Measurements from ENCODE around the gene WDR48.

WDR48 gene

GRCh38 chr3:39124876-39125840 is 73.3 kb downstream of the WDR48 start:
- no peak for DNase-seq (ENCODE audit: low read depth)

DNA sequence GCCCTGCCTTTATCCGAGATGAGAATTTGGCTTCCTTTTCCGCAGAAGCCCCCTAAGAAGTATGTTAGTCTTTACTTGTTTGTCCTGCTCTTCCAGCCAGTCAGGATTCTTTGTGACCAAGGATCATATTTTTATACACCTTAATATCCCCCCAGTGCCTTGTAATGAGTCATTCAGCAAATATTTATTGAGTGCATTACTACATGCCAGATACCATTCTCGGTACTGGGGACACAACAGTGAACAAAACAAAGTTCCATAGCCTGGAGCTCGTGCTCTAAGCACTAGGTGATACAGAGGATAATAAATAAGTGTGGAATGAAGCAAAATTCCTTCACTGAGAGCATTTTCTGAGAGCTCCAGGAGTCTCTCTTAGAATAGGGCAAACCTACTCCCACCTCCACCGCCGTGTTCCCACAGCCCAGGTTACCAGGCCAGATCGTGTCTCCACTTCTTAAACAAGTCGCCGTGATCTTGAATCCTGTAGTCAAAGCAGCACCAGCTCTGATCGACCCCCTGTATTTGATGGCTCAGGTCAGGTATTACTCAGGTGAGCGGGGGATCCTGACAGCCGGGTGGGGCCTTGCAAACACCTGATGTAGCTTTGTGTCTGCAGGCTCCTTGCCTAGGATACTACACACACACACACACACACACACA is 74.2 kb downstream of the WDR48 start:
- no peak for DNase-seq (ENCODE audit: low read depth)

- no peak for DNase-seq (ENCODE audit: low read depth)
These were observed 74.8 kb downstream of the WDR48 start for GRCh38 chr3:39126532-39127071.

DNA sequence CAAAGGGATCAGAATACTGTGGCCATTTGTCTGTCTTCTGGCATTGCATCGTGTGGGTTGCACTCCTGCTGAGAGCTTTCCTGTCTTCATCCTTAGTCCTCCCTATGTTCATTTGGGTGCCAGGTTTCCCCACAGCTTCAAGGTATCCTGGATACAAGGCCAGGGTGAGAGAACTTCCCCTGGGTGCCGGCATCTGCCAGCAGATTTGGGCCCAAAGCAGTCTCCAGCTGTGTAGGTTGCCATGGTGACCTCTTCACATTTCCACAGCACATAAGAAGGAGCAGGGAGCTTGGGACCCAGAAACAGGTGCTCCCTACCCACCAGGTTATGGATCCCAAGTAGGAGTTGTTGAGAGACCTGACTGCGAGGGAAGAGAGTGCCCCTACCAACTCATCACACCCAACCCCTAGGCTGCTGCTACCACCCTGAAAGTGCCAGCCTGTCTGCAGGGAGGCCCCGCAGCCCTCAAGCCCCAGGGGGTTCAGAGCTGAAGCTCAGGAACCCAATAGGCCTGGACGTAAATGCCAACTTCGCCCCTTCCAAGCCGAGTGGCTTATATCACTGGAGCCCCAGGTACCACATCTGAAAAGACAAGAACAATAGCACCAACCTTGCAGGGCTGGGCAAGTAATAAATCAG is 75.6 kb downstream of the WDR48 start:
- no peak for DNase-seq (ENCODE audit: low read depth)

- no peak for DNase-seq (ENCODE audit: low read depth)
These were observed 76.1 kb downstream of the WDR48 start for GRCh38 chr3:39127908-39128304.

GRCh38 chr3:39128951-39129350 is 77.1 kb downstream of the WDR48 start:
- DNase-seq (ENCODE audit: low read depth), result no peak

DNA sequence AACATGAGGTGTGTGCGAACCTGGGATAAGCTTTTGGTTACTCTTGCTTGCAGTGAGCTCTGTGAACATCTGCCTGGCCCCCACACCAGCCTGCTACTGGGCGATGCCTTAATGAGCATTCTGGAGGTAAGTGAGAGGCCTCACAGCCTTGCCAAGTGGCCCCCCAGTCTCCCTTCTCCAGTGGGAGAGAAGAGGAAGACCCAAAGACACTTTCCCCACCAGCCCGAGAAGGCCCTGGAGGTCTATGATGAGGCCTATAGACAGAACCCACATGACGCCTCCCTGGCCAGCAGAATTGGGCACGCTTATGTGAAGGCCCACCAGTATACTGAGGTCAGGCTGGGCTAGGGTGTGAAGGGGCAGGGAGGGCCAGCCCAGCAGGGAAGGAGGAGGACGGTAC is 78.2 kb downstream of the WDR48 start:
- no peak for DNase-seq (ENCODE audit: low read depth)

GRCh38 chr3:39130693-39131265 is 79.0 kb downstream of the WDR48 start:
- DNase-seq (ENCODE audit: low read depth), result no peak

GRCh38 chr3:39132096-39133092 is 80.6 kb downstream of the WDR48 start:
- DNase-seq (ENCODE audit: low read depth), result no peak

DNA sequence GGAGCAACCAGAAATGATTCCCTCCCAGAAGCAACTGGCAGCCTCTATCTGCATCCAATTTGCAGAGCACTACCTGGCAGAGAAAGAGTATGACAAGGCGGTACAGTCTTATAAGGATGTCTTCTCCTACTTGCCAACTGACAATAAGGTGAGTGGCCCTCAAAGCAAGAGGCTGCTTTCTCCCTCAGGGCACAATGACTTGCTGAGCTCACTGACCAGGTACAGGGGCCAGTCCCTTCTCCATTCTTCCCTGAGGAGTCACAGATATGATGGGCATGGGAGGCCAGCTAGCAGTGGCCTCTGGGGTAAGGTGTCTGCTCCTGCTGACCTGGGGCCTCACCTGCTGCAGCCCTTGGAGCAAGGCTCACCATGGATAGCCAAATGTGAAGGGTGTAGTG is 81.3 kb downstream of the WDR48 start:
- DNase-seq (ENCODE audit: low read depth), result no peak

- DNase-seq (ENCODE audit: low read depth), result no peak
These were observed 82.0 kb downstream of the WDR48 start for GRCh38 chr3:39133822-39134221.

GRCh38 chr3:39134305-39134704 is 82.5 kb downstream of the WDR48 start:
- no peak for DNase-seq (ENCODE audit: low read depth)

DNA sequence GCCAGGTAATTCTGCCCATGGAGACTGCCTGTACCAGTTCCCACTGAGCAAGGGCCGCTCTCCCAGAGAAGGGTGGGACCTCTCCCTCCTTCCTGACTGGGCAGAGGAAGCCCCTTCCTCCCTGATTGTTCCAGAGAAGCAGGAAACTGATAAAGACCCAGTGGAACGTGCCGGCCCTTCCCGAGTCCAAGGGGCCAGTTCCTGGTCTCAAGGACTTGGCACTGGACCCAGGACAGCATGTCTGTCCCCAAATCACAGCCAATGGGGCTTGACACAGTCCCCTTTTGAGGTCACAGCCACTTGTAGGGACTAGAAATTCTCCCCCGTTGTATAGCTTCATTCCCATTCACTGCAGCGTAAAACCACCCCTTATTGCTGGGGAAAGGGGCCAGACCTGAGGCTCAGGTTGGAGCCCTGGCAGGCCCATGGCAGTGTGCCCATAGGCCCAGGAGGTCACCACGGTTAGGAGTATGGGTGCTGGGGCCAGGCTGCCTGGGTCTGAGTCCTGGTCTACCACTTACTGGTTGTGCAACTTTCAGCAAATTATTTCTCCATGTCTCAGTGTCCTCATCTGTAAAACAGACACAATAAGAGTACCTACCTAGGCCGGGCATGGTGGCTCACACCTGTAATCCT is 83.5 kb downstream of the WDR48 start:
- no peak for DNase-seq (ENCODE audit: low read depth)

- DNase-seq (ENCODE audit: low read depth), result no peak
These were observed 85.0 kb downstream of the WDR48 start for GRCh38 chr3:39136533-39137434.

GRCh38 chr3:39137435-39137936 is 85.7 kb downstream of the WDR48 start:
- DNase-seq (ENCODE audit: low read depth), result no peak

DNA sequence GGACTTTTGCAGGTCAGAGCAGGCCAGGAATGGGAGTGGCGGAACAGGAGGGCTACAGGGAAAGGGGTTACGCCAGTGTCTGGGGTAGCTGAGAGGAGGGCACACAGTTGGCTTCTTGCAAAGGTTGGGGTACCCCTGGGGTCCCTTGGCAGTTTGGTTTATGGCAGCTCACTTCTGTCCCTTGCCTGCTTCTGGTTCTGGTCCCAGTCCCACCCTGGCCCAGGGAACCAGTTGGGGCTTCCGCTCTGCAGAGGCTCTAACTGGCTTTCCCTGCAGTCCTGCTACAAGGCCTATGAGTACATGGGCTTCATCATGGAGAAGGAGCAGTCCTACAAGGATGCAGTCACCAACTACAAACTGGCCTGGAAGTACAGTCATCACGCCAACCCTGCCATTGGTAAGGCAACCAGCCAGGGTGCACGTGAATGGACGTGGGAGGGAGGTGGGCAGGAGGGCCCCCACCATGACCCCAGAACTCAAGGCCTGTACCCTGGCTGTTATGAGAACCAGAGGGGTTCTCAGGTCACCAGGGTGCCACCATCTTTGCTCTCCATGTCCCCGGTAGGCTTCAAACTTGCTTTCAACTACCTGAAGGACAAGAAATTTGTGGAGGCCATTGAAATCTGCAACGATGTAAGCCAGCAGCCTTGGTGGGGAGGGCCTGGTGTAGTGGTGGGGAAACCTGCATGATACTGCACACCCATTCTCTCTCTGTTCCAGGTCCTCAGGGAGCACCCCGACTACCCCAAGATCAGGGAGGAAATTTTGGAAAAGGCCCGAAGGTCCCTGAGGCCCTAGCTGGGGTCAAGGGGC is 86.4 kb downstream of the WDR48 start:
- no peak for DNase-seq (ENCODE audit: low read depth)

- no peak for DNase-seq (ENCODE audit: low read depth)
These were observed 87.1 kb downstream of the WDR48 start for GRCh38 chr3:39138804-39139415.

GRCh38 chr3:39139442-39139841 is 87.6 kb downstream of the WDR48 start:
- DNase-seq (ENCODE audit: low read depth), result no peak
